Vagina (tissue), 2 donors: ENCODE results near the gene KIRREL3.

ENCODE experiments used
- CTCF ChIP-seq, 3 experiments: fragments of 450-650 bp in 2 of 3; fragments of 200-600 bp in 1 of 3; sonication (generic) in 1 of 3; IDR thresholded peaks; one replicate each; pipeline ENCODE4 v1.5.1; 2017 to 2019; ENCODE audit warnings: antibody characterized with exemption in 3 of 3, mild to moderate bottlenecking in 2 of 3, moderate library complexity in 2 of 3
- POLR2A ChIP-seq, 2 donors: fragments of 450-650 bp; IDR thresholded peaks; one replicate each; pipeline ENCODE4 v1.6.1; 2017; ENCODE audit warnings: antibody characterized with exemption in 2 of 2, mild to moderate bottlenecking in 2 of 2, moderate library complexity in 2 of 2
- POLR2AphosphoS5 ChIP-seq, 2 donors: sonication (generic); formaldehyde crosslinking; IDR thresholded peaks; one replicate each; pipeline ENCODE4 v1.9.0; 2017; ENCODE audit warnings: antibody characterized with exemption in 2 of 2, mild to moderate bottlenecking in 2 of 2, low read depth in 1 of 2; ENCODE audit not compliant: insufficient read depth in 1 of 2

GRCh38 chr11:126581871-126582648, 418.5 kb downstream of the KIRREL3 start:
- TF ChIP-seq CTCF (IDR thresholded peaks at IDR 0.05) (no peak), POLR2AphosphoS5 (IDR thresholded peaks at IDR 0.05; ENCODE audit: insufficient read depth in 1 of 2, low read depth in 1 of 2) (no peak), POLR2A (IDR thresholded peaks at IDR 0.05) (no peak)
